ENCODE measurements around the gene NUDT17. TPM values are rescaled to one million over a fixed set of nuclear protein-coding genes. Genes with fewer than 3 reads are reported as not detected.
"Not testable (repeated sequence)": the region's sequence is repeated elsewhere in the genome, so short reads cannot be mapped to it uniquely, and the experiment has no call there.

The NUDT17 gene
- total and polyA plus RNA-seq, 2 experiments from 2014 or later = 15.7 to 23.1 TPM

- DNase-seq (ENCODE audit: low read depth in 1 of 2, low spot score in 1 of 2) = no peak
- H3K27ac ChIP-seq = no peak overlapping the region
- TF ChIP-seq CTCF (IDR thresholded peaks at IDR 0.05; ENCODE audit: low read depth, low read length) = no peak
- H3K4me3 ChIP-seq = no peak overlapping the region
- H3K27me3 ChIP-seq = no peaks in the 10 kb centered on the region
- H3K9me3 ChIP-seq (ENCODE audit: low read depth) = no peaks in the 10 kb centered on the region
- H3K4me1 ChIP-seq (ENCODE audit: low read depth) = peaks cover 4% of the 10 kb centered on the region
- H3K36me3 ChIP-seq = no peaks in the 10 kb centered on the region
Observed at GRCh38 chr1:145806408-145806807, 39.0 kb upstream of the NUDT17 start.

DNA sequence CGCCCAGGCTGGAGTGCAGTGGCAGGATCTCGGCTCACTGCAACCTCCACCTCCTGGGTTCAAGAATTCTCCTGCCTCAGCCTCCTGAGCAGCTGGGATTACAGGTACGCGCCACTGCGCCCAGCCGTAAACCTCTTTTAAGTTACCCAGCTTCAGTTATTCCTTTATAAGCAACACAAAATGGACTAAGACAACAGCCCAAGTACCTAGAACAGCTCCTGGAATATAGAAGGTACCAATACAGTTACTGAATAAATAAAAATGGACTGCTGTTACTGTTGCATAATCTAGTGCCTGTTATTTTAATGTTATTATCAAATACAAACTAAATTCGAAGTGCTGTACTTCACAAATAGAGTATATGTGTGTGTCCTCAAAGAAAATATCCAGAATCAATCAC, 38.6 kb upstream of the NUDT17 start:
- no peak for TF ChIP-seq CTCF (IDR thresholded peaks at IDR 0.05; ENCODE audit: low read depth, low read length)
- no peak for DNase-seq (ENCODE audit: low read depth in 1 of 2, low spot score in 1 of 2)
- no peaks in the 10 kb centered on the region for H3K36me3 ChIP-seq
- H3K27me3 ChIP-seq = no peaks in the 10 kb centered on the region
- no peak overlapping the region for H3K4me3 ChIP-seq
- H3K9me3 ChIP-seq (ENCODE audit: low read depth) = no peaks in the 10 kb centered on the region
- H3K4me1 ChIP-seq (ENCODE audit: low read depth) = peaks cover 4% of the 10 kb centered on the region
- H3K27ac ChIP-seq = no peak overlapping the region

GRCh38 chr1:145812977-145813810, 32.2 kb upstream of the NUDT17 start:
- not testable (repeated sequence) for H3K9me3 ChIP-seq (ENCODE audit: low read depth); H3K4me3 ChIP-seq; H3K27ac ChIP-seq; H3K4me1 ChIP-seq (ENCODE audit: low read depth); H3K36me3 ChIP-seq; H3K27me3 ChIP-seq; DNase-seq (ENCODE audit: low read depth in 1 of 2, low spot score in 1 of 2)

GRCh38 chr1:145818095-145818494, 27.3 kb upstream of the NUDT17 start:
- not testable (repeated sequence) for H3K9me3 ChIP-seq (ENCODE audit: low read depth); H3K4me1 ChIP-seq (ENCODE audit: low read depth); H3K27me3 ChIP-seq; H3K4me3 ChIP-seq; H3K36me3 ChIP-seq; H3K27ac ChIP-seq
- peak in 1 of 2 donors; percentile 59 for DNase-seq (ENCODE audit: low read depth in 1 of 2, low spot score in 1 of 2)

DNA sequence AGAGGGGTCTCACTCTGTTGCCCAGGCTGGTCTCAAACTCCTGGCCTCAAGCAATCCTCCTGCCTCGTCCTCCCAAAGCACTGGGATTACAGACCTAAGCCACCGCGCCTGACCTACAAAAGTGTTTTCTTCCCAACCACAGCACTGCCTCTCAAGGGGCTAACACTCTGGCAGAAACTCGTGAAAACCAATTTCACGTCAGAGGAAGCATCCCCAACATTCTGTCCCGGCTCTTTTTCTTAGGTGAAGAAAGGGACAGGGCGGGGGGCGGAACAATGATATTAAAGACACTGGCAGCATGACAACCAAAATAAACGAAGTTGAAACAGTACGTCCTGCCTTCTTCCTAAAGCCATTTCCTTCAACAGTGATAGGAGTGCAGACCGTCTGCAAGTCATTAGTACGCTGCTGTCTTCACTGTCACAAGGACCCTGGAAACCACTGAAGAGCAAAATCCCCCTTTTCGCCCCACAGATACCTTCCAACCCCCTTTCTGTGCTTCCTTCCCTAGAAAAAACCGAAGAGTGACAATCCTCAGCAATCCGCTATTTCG, 22.6 kb upstream of the NUDT17 start:
- not testable (repeated sequence) for H3K4me3 ChIP-seq; DNase-seq (ENCODE audit: low read depth in 1 of 2, low spot score in 1 of 2); H3K4me1 ChIP-seq (ENCODE audit: low read depth); H3K9me3 ChIP-seq (ENCODE audit: low read depth); H3K27ac ChIP-seq; H3K27me3 ChIP-seq
- peaks cover 18% of the 10 kb centered on the region for H3K36me3 ChIP-seq

- TF ChIP-seq CTCF (IDR thresholded peaks at IDR 0.05; ENCODE audit: low read depth, low read length) = no peak
- Histone ChIP-seq H3K4me3 (peak within 1 kb of the TSS; percentile 67), H3K27me3 (no peaks in the 10 kb centered on the region), H3K27ac (peak within 1 kb of the TSS; percentile 91), H3K4me1 (ENCODE audit: low read depth) (peaks cover 4% of the 10 kb centered on the region), H3K36me3 (peaks cover 28% of the 10 kb centered on the region), H3K9me3 (ENCODE audit: low read depth) (no peaks in the 10 kb centered on the region)
- DNase-seq (ENCODE audit: low read depth in 1 of 2, low spot score in 1 of 2) = peak; percentile 96 to 97
Observed at GRCh38 chr1:145823565-145824498, 21.6 kb upstream of the NUDT17 start, which contains the start of the genes POLR3C and RNF115. Gene POLR3C (plus strand): TSS chr1:145824200. CDS start chr1:145825777, 1,577 bp downstream. Gene RNF115 (minus strand): TSS chr1:145824095. CDS start chr1:145823873, 222 bp downstream.
